ENCODE results near the gene GRHL3. TPM values are rescaled to one million over a fixed set of nuclear protein-coding genes. Genes with fewer than 3 reads are reported as not detected.

Gene GRHL3
- total RNA-seq, 1 donor from 2014 or later: 1.5 TPM

GRCh38 chr1:24381256-24381655 is 62.1 kb downstream of the GRHL3 start:
- Histone ChIP-seq H3K27ac (no peak overlapping the region), H3K27me3 (no peaks in the 10 kb centered on the region), H3K4me3 (no peak overlapping the region), H3K79me2 (ENCODE audit: low read depth) (no peaks in the 10 kb centered on the region), H3K4me2 (no peak overlapping the region), H3K9me3 (ENCODE audit: low read depth) (no peaks in the 10 kb centered on the region), H3K36me3 (no peaks in the 10 kb centered on the region), H2AFZ (replicated peaks) (no peak overlapping the region), H3F3A (ENCODE audit: low read depth) (peaks cover 6% of the 10 kb centered on the region), H3K4me1 (peaks cover 14% of the 10 kb centered on the region), H3K9ac (no peak overlapping the region), H4K20me1 (ENCODE audit: low read depth) (no peaks in the 10 kb centered on the region)
- no peak overlapping the region for H3K27ac Mint-ChIP-seq
- no peak for DNase-seq (ENCODE audit: low spot score)
- H3K36me3 Mint-ChIP-seq: peaks cover 13% of the 10 kb centered on the region
- H3K4me1 Mint-ChIP-seq: peaks cover 38% of the 10 kb centered on the region
- H3K9me3 Mint-ChIP-seq: no peaks in the 10 kb centered on the region
- no peak overlapping the region for H3K4me3 Mint-ChIP-seq
- no peaks in the 10 kb centered on the region for H3K27me3 Mint-ChIP-seq (ENCODE audit: insufficient read depth, low read depth)
- no peak for TF ChIP-seq EZH2phosphoT487 (IDR thresholded peaks at IDR 0.05)
- no peak for TF ChIP-seq EZH2 (IDR thresholded peaks at IDR 0.05)
- no peak for TF ChIP-seq CTCF (IDR thresholded peaks at IDR 0.05)

- DNase-seq (ENCODE audit: low spot score): no peak
- H3K9me3 Mint-ChIP-seq: no peaks in the 10 kb centered on the region
- H3F3A ChIP-seq (ENCODE audit: low read depth): no peaks in the 10 kb centered on the region
- H3K4me1 ChIP-seq: peaks cover 11% of the 10 kb centered on the region
- H3K4me3 Mint-ChIP-seq: no peak overlapping the region
- TF ChIP-seq EZH2 (IDR thresholded peaks at IDR 0.05): no peak
- TF ChIP-seq CTCF (IDR thresholded peaks at IDR 0.05): no peak
- TF ChIP-seq EZH2phosphoT487 (IDR thresholded peaks at IDR 0.05): no peak
- H4K20me1 ChIP-seq (ENCODE audit: low read depth): no peaks in the 10 kb centered on the region
- H3K27me3 ChIP-seq: no peaks in the 10 kb centered on the region
- peaks cover 33% of the 10 kb centered on the region for H3K4me1 Mint-ChIP-seq
- no peak overlapping the region for H3K4me3 ChIP-seq
- H3K36me3 Mint-ChIP-seq: peaks cover 18% of the 10 kb centered on the region
- H3K9ac ChIP-seq: no peak overlapping the region
- H3K27me3 Mint-ChIP-seq (ENCODE audit: insufficient read depth, low read depth): peaks cover 3% of the 10 kb centered on the region
- H3K27ac Mint-ChIP-seq: no peak overlapping the region
- no peaks in the 10 kb centered on the region for H3K79me2 ChIP-seq (ENCODE audit: low read depth)
- H3K27ac ChIP-seq: no peak overlapping the region
- no peak overlapping the region for H3K4me2 ChIP-seq
- no peaks in the 10 kb centered on the region for H3K9me3 ChIP-seq (ENCODE audit: low read depth)
- no peak overlapping the region for H2AFZ ChIP-seq (replicated peaks)
- no peaks in the 10 kb centered on the region for H3K36me3 ChIP-seq
Observed at GRCh38 chr1:24382165-24382577, 63.0 kb downstream of the GRHL3 start.

- Histone ChIP-seq H3K27ac (no peak overlapping the region), H3F3A (ENCODE audit: low read depth) (no peaks in the 10 kb centered on the region), H3K27me3 (no peaks in the 10 kb centered on the region), H3K4me3 (no peak overlapping the region), H3K4me2 (no peak overlapping the region), H3K79me2 (ENCODE audit: low read depth) (no peaks in the 10 kb centered on the region), H3K36me3 (no peaks in the 10 kb centered on the region), H2AFZ (replicated peaks) (no peak overlapping the region), H3K9me3 (ENCODE audit: low read depth) (no peaks in the 10 kb centered on the region), H3K4me1 (peaks cover 11% of the 10 kb centered on the region), H3K9ac (no peak overlapping the region), H4K20me1 (ENCODE audit: low read depth) (no peaks in the 10 kb centered on the region)
- no peak overlapping the region for H3K4me3 Mint-ChIP-seq
- no peak for DNase-seq (ENCODE audit: low spot score)
- no peak overlapping the region for H3K27ac Mint-ChIP-seq
- H3K27me3 Mint-ChIP-seq (ENCODE audit: insufficient read depth, low read depth): peaks cover 3% of the 10 kb centered on the region
- peaks cover 18% of the 10 kb centered on the region for H3K36me3 Mint-ChIP-seq
- H3K4me1 Mint-ChIP-seq: peaks cover 25% of the 10 kb centered on the region
- H3K9me3 Mint-ChIP-seq: no peaks in the 10 kb centered on the region
- no peak for TF ChIP-seq EZH2phosphoT487 (IDR thresholded peaks at IDR 0.05)
- no peak for TF ChIP-seq EZH2 (IDR thresholded peaks at IDR 0.05)
- TF ChIP-seq CTCF (IDR thresholded peaks at IDR 0.05): no peak
Observed at GRCh38 chr1:24383381-24383940, 64.3 kb downstream of the GRHL3 start.

Data from neural progenitor cell (in vitro differentiated cells).